ENCODE results near the gene EPO. TPM values are rescaled to one million over a fixed set of nuclear protein-coding genes. Genes with fewer than 3 reads are reported as not detected.

Gene EPO
- 0.22 and 0.29 TPM in 2 replicates for total RNA-seq
- long read RNA-seq = 0 reads

GRCh38 chr7:100720279-100720670, at the start of gene EPO:
Gene EPO (plus strand): TSS chr7:100720468. CDS start chr7:100720981, 513 bp downstream.
- no peak for TF ChIP-seq CTCF (IDR thresholded peaks at IDR 0.05; ENCODE audit: unreplicated experiment)
- DNase-seq (ENCODE audit: low spot score, unreplicated experiment) = no peak
- H3K4me3 Mint-ChIP-seq (ENCODE audit: low read depth) = peak within 1 kb of the TSS; percentile 50
- peaks cover 7% of the 10 kb centered on the region for H3K36me3 Mint-ChIP-seq (ENCODE audit: insufficient read depth)
- peaks cover 59% of the 10 kb centered on the region for H3K27me3 Mint-ChIP-seq
- peaks cover 14% of the 10 kb centered on the region for H3K9me3 Mint-ChIP-seq (ENCODE audit: low read depth)
- no peak within 1 kb of the TSS for H3K27ac Mint-ChIP-seq
- H3K4me1 Mint-ChIP-seq (ENCODE audit: low read depth) = peaks cover 2% of the 10 kb centered on the region

GRCh38 chr7:100671353-100672327, 48.6 kb upstream of the EPO start:
- Mint-ChIP-seq H3K4me3 (ENCODE audit: low read depth) (no peak overlapping the region), H3K27me3 (peaks cover 31% of the 10 kb centered on the region)

GRCh38 chr7:100673302-100673941, 46.8 kb upstream of the EPO start, which contains the start of gene GNB2:
Gene GNB2 (plus strand): TSS chr7:100673740. CDS start chr7:100676266, 2,526 bp downstream.
- H3K27me3 Mint-ChIP-seq = peaks cover 21% of the 10 kb centered on the region
- H3K9me3 Mint-ChIP-seq (ENCODE audit: low read depth) = no peaks in the 10 kb centered on the region
- no peak for TF ChIP-seq CTCF (IDR thresholded peaks at IDR 0.05; ENCODE audit: unreplicated experiment)
- peak within 1 kb of the TSS; percentile 91 for H3K4me3 Mint-ChIP-seq (ENCODE audit: low read depth)
- peak; percentile 99 for DNase-seq (ENCODE audit: low spot score, unreplicated experiment)
- H3K4me1 Mint-ChIP-seq (ENCODE audit: low read depth) = peaks cover 2% of the 10 kb centered on the region
- peaks cover 4% of the 10 kb centered on the region for H3K36me3 Mint-ChIP-seq (ENCODE audit: insufficient read depth)
- peak within 1 kb of the TSS; percentile 96 for H3K27ac Mint-ChIP-seq

More at GRCh38 chr7:100671353-100672327, 48.6 kb upstream of the EPO start:
- Mint-ChIP-seq H3K36me3 (ENCODE audit: insufficient read depth) (no peaks in the 10 kb centered on the region), H3K9me3 (ENCODE audit: low read depth) (peaks cover 2% of the 10 kb centered on the region), H3K4me1 (ENCODE audit: low read depth) (peaks cover 2% of the 10 kb centered on the region), H3K27ac (no peak overlapping the region)
- no peak for DNase-seq (ENCODE audit: low spot score, unreplicated experiment)
- TF ChIP-seq CTCF (IDR thresholded peaks at IDR 0.05; ENCODE audit: unreplicated experiment) = no peak

- peaks cover 2% of the 10 kb centered on the region for H3K4me1 Mint-ChIP-seq (ENCODE audit: low read depth)
- H3K27ac Mint-ChIP-seq = peak overlapping the region; percentile 91
- TF ChIP-seq CTCF (IDR thresholded peaks at IDR 0.05; ENCODE audit: unreplicated experiment) = no peak
- H3K4me3 Mint-ChIP-seq (ENCODE audit: low read depth) = peak overlapping the region; percentile 91
- DNase-seq (ENCODE audit: low spot score, unreplicated experiment) = no peak
- H3K9me3 Mint-ChIP-seq (ENCODE audit: low read depth) = no peaks in the 10 kb centered on the region
- peaks cover 6% of the 10 kb centered on the region for H3K36me3 Mint-ChIP-seq (ENCODE audit: insufficient read depth)
- H3K27me3 Mint-ChIP-seq = peaks cover 21% of the 10 kb centered on the region
Measured at GRCh38 chr7:100673942-100674410, 46.3 kb upstream of the EPO start.
